Activated effector memory CD4-positive, alpha-beta T cell treated with anti-CD3 and anti-CD28 coated beads, Interleukin-2, amount 50 U/mL, for 16 hours (primary cell): ENCODE data around the gene LAMA4.

Experiments
- DNase-seq: peaks from one replicate; pipeline ENCODE4 v3.0.0-alpha.2; 2020

LAMA4 gene

DNA sequence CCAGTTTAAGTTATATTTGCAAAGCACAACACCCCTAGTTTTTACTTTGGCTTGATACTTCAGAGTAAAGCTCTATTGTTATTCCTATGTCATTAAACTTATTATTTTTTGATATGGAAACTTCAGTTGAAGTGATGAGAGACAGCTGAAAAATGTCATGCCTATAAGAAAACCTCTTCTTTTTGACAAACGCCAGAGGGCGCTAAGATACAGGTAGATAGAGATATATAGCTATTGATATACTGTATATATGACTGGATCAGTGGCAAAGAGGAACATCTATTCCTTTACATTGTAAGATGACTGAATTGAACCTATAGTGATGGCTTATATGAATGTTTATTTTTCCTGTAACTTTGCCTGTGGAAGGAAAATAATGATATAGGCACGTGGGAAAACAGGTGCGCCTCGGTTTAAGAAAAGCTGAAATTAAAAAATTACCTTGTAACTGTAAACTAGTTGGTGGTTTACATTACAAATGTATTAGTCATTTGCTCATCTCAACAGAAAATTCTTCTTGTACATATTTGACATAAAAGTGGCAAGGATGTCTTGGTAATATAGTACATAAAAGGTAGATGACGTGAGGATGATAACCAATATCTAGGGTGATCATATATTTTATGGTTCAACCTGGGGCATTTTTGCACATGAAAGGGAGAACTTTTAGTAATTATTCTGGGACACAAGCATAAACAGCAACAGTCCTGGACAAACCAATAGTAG lies 74.1 kb downstream of the LAMA4 start:
- no peak for DNase-seq

DNA sequence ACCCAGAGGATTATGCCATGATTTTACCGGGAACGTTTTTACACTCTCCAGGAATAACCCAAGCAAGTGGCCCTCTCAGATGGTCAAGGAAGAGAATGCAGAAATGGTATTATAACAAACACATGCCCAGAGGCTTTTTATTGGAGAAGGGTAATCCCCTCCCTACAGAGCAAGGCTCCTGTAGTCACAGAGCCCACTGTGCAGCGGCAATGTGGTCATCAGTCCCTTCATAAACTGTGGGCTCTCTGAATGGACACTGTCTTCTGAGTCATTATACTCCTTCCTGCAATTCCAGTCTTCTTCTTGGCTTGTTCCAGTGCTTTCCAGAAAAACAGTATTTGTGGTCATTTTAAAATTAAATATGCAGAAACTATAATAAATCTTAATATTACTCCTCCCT lies 74.7 kb downstream of the LAMA4 start:
- DNase-seq, result no peak

DNA sequence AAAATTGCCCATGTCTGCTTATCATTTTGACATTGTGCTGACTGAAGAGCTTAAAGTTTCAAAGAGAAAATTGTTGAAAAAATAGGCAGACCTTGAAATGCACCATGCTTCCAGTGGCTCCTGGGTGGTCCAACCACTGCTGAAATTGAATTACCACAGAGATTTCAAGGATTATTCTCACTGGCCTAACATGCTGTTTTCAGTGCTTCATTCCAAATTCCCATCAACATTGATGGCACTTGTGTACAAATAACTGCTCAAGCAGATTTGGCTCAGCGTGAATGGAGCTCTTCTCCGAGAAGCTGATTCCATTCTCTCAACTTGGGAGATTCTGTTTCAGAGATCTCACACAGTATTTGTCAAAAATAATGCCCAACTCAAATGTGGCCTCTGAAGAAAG lies 75.5 kb downstream of the LAMA4 start:
- DNase-seq, result no peak

DNA sequence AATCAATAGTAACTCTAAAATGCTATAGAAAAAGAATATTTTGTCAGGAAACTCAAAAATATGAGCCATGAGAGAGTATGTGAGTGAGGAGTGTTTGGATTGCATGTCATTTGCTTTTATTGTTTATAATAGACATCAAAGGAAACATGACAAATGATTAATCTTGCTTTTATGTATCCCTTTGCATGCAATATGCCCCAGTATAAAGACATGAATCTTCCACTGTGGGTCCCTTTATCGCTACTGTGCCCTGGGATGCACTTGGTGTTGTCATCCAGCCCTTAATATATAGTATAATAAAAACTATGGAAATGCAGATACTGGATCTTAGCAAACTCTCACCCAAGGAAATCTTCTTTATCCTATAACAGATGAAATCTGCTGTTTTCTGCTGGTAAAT lies 77.3 kb downstream of the LAMA4 start:
- no peak for DNase-seq

DNA sequence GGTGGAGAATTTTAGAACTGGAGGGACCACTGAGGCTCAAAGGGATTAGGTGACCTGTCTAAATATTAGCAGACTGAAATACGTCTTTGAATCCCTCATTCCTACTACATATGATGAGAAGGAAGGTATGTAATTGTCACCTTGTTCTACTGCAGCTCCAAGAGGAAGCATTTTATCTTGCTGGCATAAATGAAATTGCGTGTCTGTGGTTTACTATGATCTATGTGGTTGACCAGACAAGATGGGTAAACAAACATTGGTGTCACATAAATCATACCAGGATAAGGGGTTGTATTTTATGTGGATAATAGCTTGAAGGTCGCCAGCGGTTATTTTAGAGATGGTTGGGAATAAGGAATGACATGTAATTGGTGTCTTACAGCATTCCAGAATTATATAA lies 78.2 kb downstream of the LAMA4 start:
- DNase-seq, result no peak

DNA sequence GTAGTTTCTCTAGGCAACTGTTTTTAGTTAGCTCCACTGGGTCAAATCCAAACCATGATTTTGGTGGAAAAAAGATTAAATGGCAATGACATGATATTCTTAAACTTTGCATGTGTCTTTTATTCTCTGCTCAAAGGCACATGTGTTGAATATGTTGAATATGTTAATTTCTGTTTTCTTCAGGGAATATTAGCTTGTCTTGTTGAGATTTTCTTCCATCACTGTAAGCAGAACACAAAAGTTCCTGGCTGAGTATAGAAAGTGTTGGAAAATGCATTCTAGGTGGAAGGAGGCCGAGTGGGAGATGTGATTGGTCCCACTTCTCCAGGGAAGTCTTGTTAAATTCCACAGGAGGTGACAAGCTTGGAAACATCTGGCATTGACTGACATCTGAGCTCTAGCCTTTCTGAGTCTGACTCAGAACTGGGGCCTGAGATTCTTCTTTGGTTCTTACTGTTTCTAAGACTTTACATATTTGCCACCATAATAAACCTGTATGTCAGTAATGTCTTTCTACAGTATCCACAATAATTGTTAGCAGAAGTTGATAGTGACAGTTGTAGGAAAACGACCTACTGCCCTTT lies 81.1 kb downstream of the LAMA4 start:
- no peak for DNase-seq

DNA sequence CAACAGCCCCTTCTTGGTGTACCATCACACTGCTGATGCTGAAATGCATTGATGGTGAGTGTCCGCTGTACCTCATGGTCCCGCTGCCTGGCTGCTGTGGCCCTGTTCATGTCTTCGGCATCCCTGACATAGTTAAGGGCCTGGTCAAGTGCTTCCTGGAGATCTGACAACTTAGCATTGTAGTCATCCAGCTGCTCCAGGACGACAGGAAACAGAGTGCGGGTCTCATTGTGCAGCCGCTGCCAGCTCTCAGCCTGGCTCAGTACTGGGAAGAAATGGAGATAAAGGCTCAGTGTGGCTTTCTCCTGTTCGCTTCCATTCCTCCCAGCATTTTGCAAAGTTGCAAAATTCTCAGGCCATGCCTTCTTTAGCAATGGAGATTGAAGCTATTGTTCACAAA lies 81.8 kb downstream of the LAMA4 start:
- no peak for DNase-seq

DNA sequence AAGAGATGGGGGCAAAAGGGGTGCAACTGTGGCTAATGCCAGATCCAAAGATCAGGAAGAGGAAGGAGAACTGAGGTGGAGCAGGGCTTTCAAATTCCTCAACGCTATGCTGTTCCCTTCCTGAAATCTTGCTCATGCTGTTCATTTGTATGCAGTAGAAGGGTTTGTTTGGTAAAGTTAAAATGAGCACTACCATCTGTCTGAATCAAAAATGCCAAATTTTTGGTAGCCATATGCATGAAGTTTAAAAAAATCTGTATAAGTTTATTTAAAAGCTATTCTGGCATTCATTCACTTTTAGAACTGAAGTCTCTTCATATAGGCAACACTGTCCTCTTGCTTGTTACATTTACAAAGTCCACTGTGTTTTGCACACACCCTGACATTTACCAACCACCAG lies 84.8 kb downstream of the LAMA4 start:
- no peak for DNase-seq

DNA sequence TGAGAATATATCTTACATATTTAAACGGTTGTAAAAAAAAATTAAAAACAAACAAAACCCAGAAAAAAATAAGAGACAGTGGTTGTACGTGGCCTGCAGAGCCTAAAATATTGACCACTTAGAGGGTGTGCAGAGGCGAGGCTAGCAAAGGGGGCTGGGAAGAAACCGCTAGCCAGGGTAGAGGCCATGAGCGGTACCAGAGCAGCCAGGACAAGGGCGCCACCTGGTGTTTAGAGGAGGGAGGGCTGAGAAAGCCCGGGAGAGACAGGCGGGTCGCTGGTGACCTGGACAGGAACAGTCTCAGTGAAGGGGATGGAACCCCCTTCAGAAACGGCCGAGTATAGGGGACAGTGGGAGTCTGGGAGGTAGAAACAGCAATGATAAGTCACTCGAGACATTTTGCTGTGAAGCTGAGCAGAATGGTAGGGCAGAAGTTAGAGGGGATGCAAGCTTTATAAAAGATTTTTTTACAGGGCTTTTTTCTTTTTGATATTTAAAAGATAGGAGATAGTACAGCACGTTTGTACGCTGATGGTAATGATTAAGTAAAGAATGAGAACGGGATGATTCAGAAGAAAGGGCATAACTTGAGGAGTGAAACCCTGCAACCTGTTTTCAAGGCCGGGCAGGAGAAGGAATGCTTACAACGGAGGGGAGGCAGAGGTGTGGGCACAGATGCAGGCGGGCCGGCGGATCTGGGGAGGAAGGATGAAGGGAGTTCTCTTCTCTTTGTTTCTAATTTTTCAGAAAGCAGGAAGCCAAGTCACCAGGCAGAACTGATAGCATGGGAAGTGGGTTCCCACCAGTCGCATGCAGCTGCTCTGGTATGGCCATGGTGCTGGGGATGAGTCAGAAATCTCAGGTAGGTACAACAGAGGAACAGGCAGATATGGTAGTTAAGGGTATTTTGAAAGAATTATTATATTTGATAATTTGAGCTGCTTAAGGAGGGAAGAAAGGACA lies 90.8 kb downstream of the LAMA4 start:
- peak; percentile 91 for DNase-seq

DNA sequence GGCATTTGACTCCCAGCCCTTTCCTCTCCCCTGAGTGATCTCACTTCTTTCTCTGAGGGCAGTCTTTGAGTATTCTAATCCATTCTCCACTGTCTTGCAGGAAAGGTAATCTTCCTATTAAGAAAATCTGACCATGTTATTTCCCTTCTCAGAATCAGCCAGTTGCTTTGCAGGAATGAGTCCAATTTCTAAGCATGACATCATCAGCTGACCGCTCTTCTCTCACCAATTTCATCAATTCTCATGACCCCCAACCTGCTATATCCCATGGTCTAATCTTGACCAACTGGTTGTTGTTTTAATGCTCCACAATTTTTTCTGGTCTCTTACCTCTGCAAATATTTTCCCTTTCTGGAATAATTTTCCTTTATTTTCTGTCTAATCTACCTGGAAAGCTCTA lies 93.6 kb downstream of the LAMA4 start:
- DNase-seq, result no peak

DNA sequence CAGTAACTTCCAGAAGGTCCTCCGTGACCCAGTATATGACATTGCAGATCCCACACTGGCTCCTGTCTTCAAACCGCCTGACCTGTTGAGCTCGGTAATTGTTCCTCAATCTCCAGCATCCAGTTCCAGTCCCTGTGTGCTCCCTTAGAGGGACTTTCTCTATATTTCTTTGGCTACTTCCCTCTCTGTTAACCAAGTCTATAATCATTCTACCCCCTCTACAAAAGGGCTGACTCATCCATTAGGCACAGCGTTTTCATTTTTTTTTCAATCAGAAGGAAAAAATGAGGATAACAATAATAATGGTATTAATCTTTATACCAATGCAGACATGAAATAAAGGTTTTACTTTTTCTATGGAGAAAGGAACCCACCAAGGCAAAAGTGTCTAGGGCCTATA lies 97.7 kb downstream of the LAMA4 start:
- DNase-seq, result no peak

DNA sequence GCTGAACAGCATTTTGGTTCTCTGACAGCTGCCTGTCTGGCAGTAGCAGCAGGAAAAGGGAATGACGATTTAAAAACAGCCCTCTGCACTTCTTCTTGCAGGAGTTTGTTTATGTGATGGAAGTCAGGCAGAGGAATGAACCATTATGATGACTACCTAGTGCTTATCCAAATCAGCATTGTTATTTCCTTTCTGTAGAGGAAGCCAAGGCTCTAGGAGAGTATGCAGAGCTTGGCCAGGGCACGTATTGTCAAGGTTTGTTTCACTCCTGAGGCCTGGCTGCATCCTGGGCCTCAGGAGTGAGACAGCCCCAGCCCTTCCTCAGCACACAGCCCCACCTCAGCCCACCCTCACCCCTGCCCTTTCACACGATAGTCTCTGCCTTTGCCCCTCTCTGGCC lies 98.5 kb downstream of the LAMA4 start:
- DNase-seq, result no peak

DNA sequence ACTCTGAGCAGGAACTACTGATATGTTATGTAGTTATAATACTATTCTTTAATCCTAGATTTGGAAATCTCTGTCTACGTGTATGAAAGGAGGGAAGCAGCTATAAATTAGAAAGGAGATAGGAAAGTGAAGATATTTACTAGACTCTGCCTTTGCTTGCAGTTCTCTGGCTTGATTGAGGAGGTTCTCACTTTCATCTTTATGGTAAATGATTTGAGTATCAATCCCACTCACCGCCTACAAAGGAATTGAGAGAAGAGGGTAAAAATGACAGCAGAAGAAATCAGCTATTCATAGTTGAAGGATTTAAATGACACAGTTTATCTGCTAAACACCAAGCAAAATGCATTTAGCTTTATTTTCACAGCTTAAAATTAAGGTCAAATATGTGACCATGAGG lies 99.7 kb downstream of the LAMA4 start:
- no peak for DNase-seq

DNA sequence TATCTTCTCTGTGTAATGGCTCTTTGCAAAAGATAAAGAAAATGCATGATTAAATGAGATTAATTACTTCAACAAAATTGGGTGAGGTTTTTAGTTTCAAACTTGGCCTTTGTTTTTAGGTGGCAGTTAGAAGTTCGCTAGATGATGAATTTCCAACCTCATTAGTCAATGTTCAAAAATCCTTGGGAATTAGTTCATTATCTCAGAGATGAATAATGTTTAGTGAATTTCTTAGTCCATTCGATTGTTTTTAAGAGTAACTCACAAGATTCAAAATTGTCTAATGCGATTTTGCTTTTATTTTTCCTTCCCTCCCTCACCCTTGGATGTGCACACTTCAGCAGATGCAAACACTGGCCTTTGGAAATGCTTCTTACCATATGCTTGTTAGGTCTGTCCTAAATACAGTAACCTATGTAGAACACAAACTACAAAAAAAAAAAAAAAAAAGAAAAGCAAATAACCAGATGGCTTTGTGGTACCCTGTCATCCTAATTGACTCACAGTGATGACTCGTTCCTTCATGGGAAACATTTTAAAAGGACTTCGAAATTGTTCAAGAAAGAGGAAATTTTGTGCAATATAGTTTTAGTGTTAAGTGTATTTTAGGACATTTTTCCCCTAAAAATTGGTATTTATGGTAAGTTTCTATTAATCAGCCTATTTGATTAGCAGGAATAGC lies 100.3 kb downstream of the LAMA4 start:
- DNase-seq, result no peak

DNA sequence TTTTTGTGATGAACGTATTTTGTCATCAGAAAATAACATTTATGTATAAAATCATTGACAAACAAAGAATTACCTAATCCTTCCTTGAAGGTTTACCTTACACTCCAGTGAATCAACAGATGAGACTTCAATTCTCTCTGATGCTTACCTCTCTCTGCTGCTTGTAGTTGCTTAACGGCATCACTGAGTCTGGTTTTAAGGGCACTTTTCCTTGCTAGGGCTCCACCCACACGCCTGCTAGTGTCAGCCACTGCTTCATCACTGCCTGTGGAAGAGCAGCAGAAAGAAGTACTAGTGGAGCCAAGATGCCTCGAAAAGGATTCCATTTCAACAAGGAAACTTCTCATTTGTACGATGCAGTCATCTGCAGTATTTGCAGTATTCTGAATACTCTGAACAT lies 104.0 kb downstream of the LAMA4 start:
- DNase-seq, result no peak

DNA sequence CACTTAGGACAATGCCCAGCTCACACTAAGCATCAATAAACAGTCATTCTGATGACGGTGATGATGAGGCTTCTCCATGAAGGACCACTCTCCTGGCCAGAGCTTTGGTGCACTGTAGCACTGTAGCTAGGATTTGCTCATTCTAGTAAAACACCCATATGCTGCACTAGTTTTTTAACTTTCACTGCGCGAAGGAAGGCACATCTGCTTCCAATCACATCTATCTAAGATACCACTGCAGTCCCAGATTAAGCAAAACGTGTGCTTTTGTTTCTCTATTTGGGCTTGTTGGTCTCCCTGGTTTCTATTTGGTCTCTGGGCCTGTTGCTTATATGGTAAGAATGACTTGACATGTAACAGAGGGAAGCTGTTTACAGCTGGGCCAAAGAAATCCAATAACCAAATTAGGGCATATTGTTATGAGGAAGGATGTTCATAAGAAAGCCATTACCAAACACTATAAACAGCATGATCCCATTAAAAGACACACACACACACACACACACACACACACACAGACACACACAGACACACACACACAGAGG lies 104.6 kb downstream of the LAMA4 start:
- no peak for DNase-seq

DNA sequence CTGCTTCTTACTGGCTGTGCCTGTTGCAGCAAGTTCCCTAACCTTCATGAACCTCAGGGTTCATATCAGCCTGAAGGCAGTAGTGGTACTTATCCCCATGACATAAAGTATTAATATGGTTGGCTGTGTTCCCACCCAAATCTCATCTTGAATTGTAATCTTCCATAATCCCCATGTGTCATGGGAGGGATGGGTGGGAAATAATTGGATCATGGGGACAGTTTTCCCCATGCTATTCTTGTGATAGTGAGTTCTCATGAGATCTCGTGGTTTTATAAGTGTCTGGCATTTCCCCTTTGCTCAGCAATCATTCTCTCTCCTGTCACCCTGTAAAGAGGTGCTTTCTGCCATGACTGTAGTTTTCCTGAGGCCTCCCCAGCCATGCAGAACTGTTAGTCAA lies 105.1 kb downstream of the LAMA4 start:
- DNase-seq, result no peak

DNA sequence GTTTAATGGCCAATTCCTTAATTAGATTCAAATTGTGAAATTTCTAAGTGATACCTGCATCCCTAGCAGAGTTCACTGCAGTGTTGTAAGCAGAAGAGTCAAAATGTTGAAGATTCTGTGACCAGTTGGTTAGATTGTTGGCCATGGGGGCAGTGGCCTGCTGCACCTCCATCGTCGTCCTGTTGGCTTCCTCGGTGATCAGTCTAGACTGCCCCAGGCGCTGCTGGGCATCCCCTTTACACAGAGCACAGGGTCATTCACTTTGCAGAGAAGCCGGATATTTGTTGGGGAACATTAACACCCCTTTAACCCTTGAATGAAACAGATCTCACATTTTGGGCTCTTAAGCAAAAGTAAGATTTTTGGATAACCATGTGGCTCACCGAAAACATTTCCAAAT lies 106.3 kb downstream of the LAMA4 start:
- no peak for DNase-seq

DNA sequence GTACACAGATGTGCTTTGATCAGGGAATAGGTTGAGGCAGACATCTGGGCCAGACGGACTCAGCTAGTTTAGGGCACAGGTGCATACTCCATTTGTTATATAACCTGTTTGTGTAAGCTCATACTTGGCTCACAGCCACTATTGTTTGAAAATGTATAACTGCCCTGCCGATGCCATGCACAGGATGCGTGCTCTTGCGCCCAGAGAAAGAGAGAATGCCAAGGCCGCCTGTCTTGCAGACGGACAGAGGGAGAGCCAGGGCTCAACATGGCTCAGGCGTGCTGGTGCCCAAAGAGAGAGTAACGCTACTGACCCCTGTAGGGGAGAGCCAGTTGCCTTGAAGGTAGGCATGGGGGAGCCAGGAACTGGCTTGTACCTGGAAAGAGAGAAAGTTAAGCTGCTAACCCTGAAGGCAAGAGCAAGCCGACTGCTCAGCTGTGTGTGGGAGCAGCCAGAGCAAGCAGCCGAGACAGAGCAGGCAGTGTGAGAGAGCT lies 109.2 kb downstream of the LAMA4 start:
- DNase-seq, result no peak

DNA sequence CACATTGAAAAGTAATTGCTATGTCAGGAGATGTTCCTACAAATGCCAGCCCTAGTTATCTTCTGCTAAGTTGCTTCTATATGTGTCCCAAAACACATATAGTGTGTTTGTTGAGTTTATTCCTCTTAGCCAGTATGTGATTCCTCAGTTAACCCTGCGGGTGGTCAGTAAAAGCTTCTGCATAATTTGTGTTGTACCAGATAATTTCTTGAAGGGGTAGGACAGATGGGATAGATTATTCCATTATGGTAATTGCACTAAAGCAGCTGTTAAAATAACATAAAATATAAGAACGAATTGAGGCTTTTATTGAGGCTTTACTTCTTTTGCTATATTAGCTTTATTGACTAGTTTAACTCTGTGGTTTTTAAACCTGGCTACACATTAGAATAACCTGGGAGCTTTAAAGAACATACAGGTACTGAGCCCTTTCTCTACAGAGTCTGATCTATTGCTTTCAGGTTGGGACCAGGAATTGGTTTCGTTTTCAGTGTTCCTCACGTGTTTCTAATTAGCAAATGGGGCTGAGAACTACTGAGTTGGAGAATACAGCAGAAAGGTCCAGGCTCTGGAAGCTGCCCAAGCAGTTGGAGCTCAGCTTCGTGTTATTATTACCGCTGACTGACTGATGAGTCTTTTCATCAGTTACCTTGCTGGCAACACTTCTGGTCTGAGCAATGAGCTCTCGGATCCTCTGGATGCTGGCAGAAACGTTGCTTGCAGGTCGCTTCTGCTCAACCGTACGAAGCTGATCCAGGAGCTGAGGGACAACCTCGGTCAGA lies 110.0 kb downstream of the LAMA4 start:
- DNase-seq, result no peak

DNA sequence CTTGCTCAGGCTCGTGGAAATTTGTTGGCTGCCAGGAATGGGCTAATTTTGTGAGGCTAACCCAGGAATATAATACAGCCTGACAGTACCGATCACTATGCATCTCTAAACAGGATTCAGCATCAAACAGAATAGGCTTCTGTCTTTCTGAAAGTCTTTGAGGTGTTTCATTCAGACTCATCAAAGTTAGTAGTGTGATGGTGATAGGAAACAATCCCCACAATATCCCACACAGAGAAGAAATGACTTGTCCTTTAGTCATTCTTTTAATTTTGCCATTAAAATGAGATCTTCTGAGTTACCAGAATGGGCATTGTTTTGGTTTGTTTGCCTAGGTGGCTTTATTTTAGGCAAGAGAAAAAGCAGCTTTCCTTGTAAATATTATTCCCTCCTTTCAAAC lies 112.7 kb downstream of the LAMA4 start:
- DNase-seq, result no peak

DNA sequence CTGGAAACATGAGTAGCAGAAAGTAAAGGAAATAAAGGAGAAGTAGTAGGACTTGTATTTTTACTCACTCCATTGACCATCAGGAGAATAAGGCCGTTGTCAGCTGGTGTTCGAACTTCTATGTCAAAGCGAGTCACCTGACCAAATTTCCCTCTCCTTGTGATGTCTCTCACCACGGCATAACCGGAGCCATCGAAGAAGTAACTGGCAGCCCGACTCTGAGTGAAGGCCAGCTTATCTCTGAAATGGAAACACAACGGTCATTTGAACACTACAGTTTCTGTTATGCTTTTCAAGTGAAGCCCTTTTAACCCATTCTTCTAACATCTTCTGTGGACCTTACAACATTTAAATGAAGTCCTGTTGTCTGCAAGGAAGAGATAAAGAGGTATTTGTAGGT lies 115.3 kb downstream of the LAMA4 start:
- no peak for DNase-seq
